Stomach (tissue), 9 donors: ENCODE results near the gene ZCCHC14. TPM values are rescaled to one million over a fixed set of nuclear protein-coding genes. Genes with fewer than 3 reads are reported as not detected.
"Not testable (repeated sequence)": the region's sequence is repeated elsewhere in the genome, so short reads cannot be mapped to it uniquely, and the experiment has no call there.

ENCODE experiments used
- DNase-seq, 2 donors: peaks; one replicate each; pipeline versions ENCODE4 v3.0.0 to v3.0.0-alpha.2; 2013 to 2019
- H3K27ac ChIP-seq, 5 donors: fragments of 200-600 bp in 4 of 5; sonication (generic) in 4 of 5; one replicate each; pipeline ENCODE4 v1.5.1; 2013 to 2019; ENCODE audit warnings: mild to moderate bottlenecking in 1 of 5, moderate library complexity in 1 of 5
- H3K27me3 ChIP-seq, 3 donors: fragments of 200-600 bp; sonication (generic); one replicate each; pipeline ENCODE4 v1.5.1; 2017 to 2019; ENCODE audit warnings: mixed run types in 1 of 3
- H3K36me3 ChIP-seq, 4 donors: fragments of 200-600 bp; sonication (generic); 1 replicate in 3 of 4; 2 replicates in 1 of 4; pipeline ENCODE4 v1.5.1; 2016 to 2019
- H3K4me1 ChIP-seq, 4 donors: fragments of 200-600 bp; sonication (generic); one replicate each; pipeline ENCODE4 v1.5.1; 2016 to 2019
- H3K4me3 ChIP-seq, 4 donors: fragments of 200-600 bp; sonication (generic) in 3 of 4; one replicate each; pipeline ENCODE4 v1.5.1; 2016 to 2019; ENCODE audit warnings: mild to moderate bottlenecking in 1 of 4
- H3K9me3 ChIP-seq, 4 donors: fragments of 200-600 bp; sonication (generic); one replicate each; pipeline ENCODE4 v1.5.1; 2016 to 2019
- CTCF ChIP-seq, 7 experiments: fragments of 450-650 bp in 4 of 7; fragments of 200-600 bp in 3 of 7; sonication (generic) in 3 of 7; IDR thresholded peaks; one replicate each; pipeline ENCODE4 v1.5.1; 2016 to 2019; ENCODE audit warnings: antibody characterized with exemption in 7 of 7, control low read depth in 2 of 7, mild to moderate bottlenecking in 1 of 7
- EP300 ChIP-seq: sonication (generic); formaldehyde crosslinking; IDR thresholded peaks from one replicate; pipeline ENCODE4 v1.6.1; 2017; ENCODE audit warnings: antibody characterized with exemption
- POLR2A ChIP-seq, 4 donors: fragments of 450-650 bp; IDR thresholded peaks; one replicate each; pipeline ENCODE4 v1.6.1; 2016; ENCODE audit warnings: antibody characterized with exemption in 4 of 4, control low read depth in 2 of 4, mild to moderate bottlenecking in 1 of 4, moderate library complexity in 1 of 4
- POLR2AphosphoS5 ChIP-seq, 3 donors: sonication (generic); formaldehyde crosslinking; IDR thresholded peaks; one replicate each; pipeline ENCODE4 v1.6.1; 2016; ENCODE audit warnings: antibody characterized with exemption in 3 of 3
- WGBS, 5 donors: extraction: QIAGEN DNeasy Blood & Tissue Kit in 3 of 5; methylation state at CpG; one replicate each; pipeline versions ENCODE4 v1.1.5 to v1.1.7; 2013 to 2018; 5-methylcytosine and 5-hydroxymethylcytosine counted together
- intact Hi-C: fragments of 100-400 bp; cut with DNase I; formaldehyde crosslinking; loops from one replicate; pipeline ENCODE4 v1.15.1; 2023; ENCODE audit warnings: low total_unique reads
- polyA plus RNA-seq, 3 donors: library from polyadenylated mRNA; stranded (reverse); fragments of 200-250 nt; gene quantifications; one replicate each; pipeline ENCODE4 v1.2.3, GENCODE V29; 2013
- total RNA-seq, 5 donors: library from RNA; depleted of rRNA; stranded (reverse); fragments of >200 nt; gene quantifications; one replicate each; pipeline versions ENCODE4 v1.1.0 to v1.2.3, GENCODE V29; 2014 to 2016
- donor health status: healthy with polysubstance abuse.
- donor health status: Bipolar disorder and iron deficiency.
- donor health status: healthy.

Gene ZCCHC14
- total and polyA plus RNA-seq, 8 donors = 5.4 to 25.9 (median 16.7) TPM

- H3K4me3 ChIP-seq = peak overlapping the region; percentile 72 to 89 (median 80)
- WGBS, 5 donors = 2 to 8% (median 6%) methylated on average over 30 to 44 of the region's 44 CpGs
- peak in 1 of 2 donors; percentile 58 for DNase-seq
- peak overlapping the region; percentile 96 to 100 (median 99) for H3K27ac ChIP-seq
- H3K9me3 ChIP-seq = no peaks in the 10 kb centered on the region
- intact Hi-C loops = no loop called here
- H3K4me1 ChIP-seq = peaks cover 25 to 65% (median 47%) of the 10 kb centered on the region in 4 donors
- no peaks in the 10 kb centered on the region for H3K27me3 ChIP-seq
- H3K36me3 ChIP-seq = peaks cover 0 to 3% (median 1%) of the 10 kb centered on the region in 4 donors
- TF ChIP-seq EP300 (no peak), CTCF (IDR thresholded peaks at IDR 0.05) (no peak), POLR2A (IDR thresholded peaks at IDR 0.05) (no peak), POLR2AphosphoS5 (IDR thresholded peaks at IDR 0.05) (no peak)
Observed at GRCh38 chr16:87391324-87391949, 101.4 kb downstream of the ZCCHC14 start.

DNA sequence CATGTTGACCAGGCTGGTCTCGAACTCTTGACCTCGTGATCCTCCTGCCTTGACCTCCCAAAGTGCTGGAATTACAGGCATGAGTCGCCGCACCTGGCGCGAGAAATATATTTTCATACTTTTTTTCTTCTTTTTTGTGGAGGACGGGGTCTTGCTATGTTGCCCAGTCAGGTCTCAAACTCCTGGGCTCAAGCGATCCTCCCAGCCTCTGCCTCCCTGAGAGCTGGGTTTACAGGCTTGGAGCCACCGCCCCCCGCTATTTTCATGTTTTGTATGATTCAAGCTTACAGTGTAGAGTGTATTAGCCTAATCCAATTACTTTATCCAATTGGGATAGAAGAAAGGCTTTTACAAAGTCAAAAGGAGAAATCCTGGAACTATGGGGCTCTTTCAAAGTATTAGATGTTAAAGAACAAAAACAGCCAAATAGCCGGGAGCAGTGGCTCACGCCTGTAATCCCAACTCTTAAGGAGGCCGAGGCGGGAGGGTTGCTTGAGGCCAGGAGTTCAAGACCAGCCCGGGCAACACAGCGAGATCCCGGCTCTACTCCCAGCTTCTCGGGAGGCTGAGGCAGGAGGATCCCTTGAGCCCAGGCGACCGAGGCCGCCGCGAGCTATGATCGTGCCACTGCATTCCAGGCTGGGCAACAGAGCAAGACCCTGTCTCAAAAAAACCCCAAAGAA lies 102.0 kb downstream of the ZCCHC14 start:
- DNase-seq = no peak
- Histone ChIP-seq H3K27me3 (no peaks in the 10 kb centered on the region), H3K4me3 (peak overlapping the region in 3 of 4 donors; percentile 72 to 84 (median 77)), H3K27ac (peak overlapping the region; percentile 96 to 100 (median 99)), H3K36me3 (peaks cover 0 to 3% (median 0%) of the 10 kb centered on the region in 4 donors), H3K9me3 (no peaks in the 10 kb centered on the region), H3K4me1 (peaks cover 25 to 67% (median 43%) of the 10 kb centered on the region in 4 donors)
- TF ChIP-seq EP300 (no peak), POLR2A (IDR thresholded peaks at IDR 0.05) (no peak)
- intact Hi-C loops = no loop called here
- 95 to 98% (median 96%) methylated on average over 24 of the region's 24 CpGs for WGBS, 5 donors

DNA sequence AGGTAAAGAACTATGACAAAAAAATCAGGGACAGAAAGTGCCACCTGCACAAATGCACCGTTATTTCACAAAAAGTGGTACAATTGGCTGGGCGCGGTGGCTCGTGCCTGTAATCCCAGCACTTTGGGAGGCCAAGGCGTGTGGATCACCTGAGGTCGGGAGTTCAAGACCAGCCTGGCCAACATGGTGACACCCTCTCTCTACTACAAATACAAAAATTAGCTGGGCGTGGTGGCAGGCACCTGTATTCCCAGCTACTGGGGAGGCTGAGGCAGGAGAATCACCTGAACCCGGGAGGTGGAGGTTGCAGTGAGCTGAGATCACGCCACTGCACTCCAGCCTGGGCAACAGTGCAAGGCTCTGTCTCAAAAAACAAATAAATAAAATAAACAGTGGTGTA lies 102.9 kb downstream of the ZCCHC14 start:
- Histone ChIP-seq H3K27ac (peak overlapping the region in 4 of 5 donors; percentile 2 to 100 (median 92)), H3K4me1 (peaks cover 25 to 61% (median 40%) of the 10 kb centered on the region in 4 donors)
- H3K4me3 ChIP-seq, H3K36me3 ChIP-seq, H3K9me3 ChIP-seq, intact Hi-C loops, DNase-seq, H3K27me3 ChIP-seq: not testable (repeated sequence)
- WGBS, 5 donors = 91 to 98% (median 94%) methylated on average over 9 of the region's 9 CpGs

DNA sequence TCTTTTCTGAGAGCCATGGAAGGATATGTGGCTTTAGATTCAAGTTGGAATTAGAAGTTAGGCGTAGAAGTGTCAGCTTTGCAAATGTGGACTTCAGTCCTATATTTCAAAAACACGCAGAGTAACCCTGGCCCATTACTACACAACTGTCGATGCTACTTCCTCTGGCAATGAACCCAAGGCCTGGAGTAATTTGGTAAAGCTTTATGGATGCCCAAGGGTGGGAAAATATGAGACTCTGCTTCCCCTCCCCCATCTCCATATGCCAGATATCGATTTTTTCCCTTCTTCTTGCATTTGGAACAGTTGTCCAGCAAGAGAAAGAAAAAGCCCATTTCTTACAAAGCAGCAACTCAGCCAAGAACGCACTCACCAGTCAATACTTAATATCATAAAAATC lies 103.6 kb downstream of the ZCCHC14 start:
- no peak for DNase-seq

GRCh38 chr16:87388818-87389134 lies 104.0 kb downstream of the ZCCHC14 start:
- H3K27ac ChIP-seq = peak overlapping the region; percentile 66 to 100 (median 91)
- H3K27me3 ChIP-seq = no peaks in the 10 kb centered on the region
- no peaks in the 10 kb centered on the region for H3K36me3 ChIP-seq
- intact Hi-C loops = no loop called here
- peaks cover 26 to 57% (median 37%) of the 10 kb centered on the region in 4 donors for H3K4me1 ChIP-seq
- WGBS, 5 donors = 12 to 26% (median 20%) methylated on average over 1 of the region's 1 CpG
- H3K4me3 ChIP-seq = peak overlapping the region in 2 of 4 donors; percentile 7 to 9
- no peaks in the 10 kb centered on the region for H3K9me3 ChIP-seq
- TF ChIP-seq CTCF (IDR thresholded peaks at IDR 0.05) (no peak), EP300 (no peak), POLR2AphosphoS5 (IDR thresholded peaks at IDR 0.05) (no peak), POLR2A (IDR thresholded peaks at IDR 0.05) (no peak)
- DNase-seq = no peak

More for the DNA sequence above, 103.6 kb downstream of the ZCCHC14 start:
- H3K27ac ChIP-seq = peak overlapping the region in 4 of 5 donors; percentile 88 to 100 (median 92)
- no peaks in the 10 kb centered on the region for H3K36me3 ChIP-seq
- H3K4me3 ChIP-seq = no peak overlapping the region
- H3K27me3 ChIP-seq = no peaks in the 10 kb centered on the region
- intact Hi-C loops = no loop called here
- H3K4me1 ChIP-seq = peaks cover 30 to 61% (median 41%) of the 10 kb centered on the region in 4 donors
- TF ChIP-seq POLR2A (IDR thresholded peaks at IDR 0.05) (no peak), EP300 (no peak), CTCF (IDR thresholded peaks at IDR 0.05) (no peak), POLR2AphosphoS5 (IDR thresholded peaks at IDR 0.05) (no peak)
- 79 to 92% (median 90%) methylated on average over 5 of the region's 5 CpGs for WGBS, 5 donors
- no peaks in the 10 kb centered on the region for H3K9me3 ChIP-seq
